IPS-18a (cell line): ENCODE results near the gene ROBO1.
"Not testable (repeated sequence)": the region's sequence is repeated elsewhere in the genome, so short reads cannot be mapped to it uniquely, and the experiment has no call there.

Experiments
- H3K27ac ChIP-seq: one replicate; pipeline ENCODE4 v1.5.1; 2013; ENCODE audit warnings: low read length
- H3K27me3 ChIP-seq: one replicate; pipeline ENCODE4 v1.6.1; 2013; ENCODE audit warnings: mild to moderate bottlenecking, low read length; ENCODE audit not compliant: control insufficient read depth, insufficient read depth
- H3K36me3 ChIP-seq: one replicate; pipeline ENCODE4 v1.6.1; 2013; ENCODE audit warnings: low read depth, low read length; ENCODE audit not compliant: control insufficient read depth
- H3K4me1 ChIP-seq: one replicate; pipeline ENCODE4 v1.6.1; 2013; ENCODE audit warnings: low read depth, low read length; ENCODE audit not compliant: control insufficient read depth
- H3K4me3 ChIP-seq: one replicate; pipeline ENCODE4 v1.5.1; 2013; ENCODE audit warnings: low read length
- H3K9ac ChIP-seq: one replicate; pipeline ENCODE4 v1.6.1; 2013; ENCODE audit warnings: mild to moderate bottlenecking, low read length, moderate library complexity
- H3K9me3 ChIP-seq: one replicate; pipeline ENCODE4 v1.6.1; 2013; ENCODE audit warnings: low read depth, low read length; ENCODE audit not compliant: control insufficient read depth

ROBO1 gene

DNA sequence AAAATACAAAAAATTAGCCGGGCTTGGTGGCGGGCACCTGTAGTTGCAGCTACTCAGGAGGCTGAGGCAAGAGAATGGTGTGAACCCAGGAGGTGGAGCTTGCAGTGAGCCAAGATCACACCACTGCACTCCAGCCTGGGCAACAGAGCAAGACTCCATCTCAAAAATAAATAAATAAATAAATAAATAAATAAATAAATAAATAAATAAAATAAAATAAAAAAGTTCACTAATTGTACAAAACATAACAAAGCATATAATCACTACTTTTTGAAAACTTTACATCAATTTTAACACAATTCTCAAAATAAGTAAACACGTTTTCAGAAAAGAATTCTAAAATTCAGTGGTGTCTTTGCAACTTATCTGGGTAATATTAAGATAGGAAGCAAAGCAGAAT lies 1017.5 kb downstream of the ROBO1 start:
- H3K9me3 ChIP-seq, H3K9ac ChIP-seq, H3K4me1 ChIP-seq, H3K27me3 ChIP-seq, H3K27ac ChIP-seq, H3K4me3 ChIP-seq, H3K36me3 ChIP-seq: not testable (repeated sequence)

DNA sequence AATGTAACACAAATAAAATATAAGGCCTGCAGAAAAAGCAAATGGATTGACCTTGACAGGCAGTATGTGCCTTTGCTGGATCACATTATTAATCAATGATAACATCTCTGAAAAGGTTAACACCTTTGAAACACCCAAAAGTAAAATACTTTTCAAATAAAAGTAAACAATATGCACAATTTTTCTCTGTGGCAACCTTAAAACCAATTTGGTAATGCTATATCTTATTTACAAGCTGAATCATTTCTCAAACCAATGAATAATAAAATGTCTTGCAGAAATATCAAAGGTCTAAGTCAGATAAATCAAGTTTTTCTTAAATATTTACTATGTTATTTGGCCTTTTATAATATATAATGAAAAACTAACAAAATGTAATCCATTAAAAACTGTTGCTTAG lies 1018.7 kb downstream of the ROBO1 start:
- no peak overlapping the region for H3K4me3 ChIP-seq
- H3K36me3 ChIP-seq: no peaks in the 10 kb centered on the region
- no peaks in the 10 kb centered on the region for H3K27me3 ChIP-seq
- no peaks in the 10 kb centered on the region for H3K9me3 ChIP-seq
- H3K27ac ChIP-seq: no peak overlapping the region
- no peak overlapping the region for H3K9ac ChIP-seq
- no peaks in the 10 kb centered on the region for H3K4me1 ChIP-seq

DNA sequence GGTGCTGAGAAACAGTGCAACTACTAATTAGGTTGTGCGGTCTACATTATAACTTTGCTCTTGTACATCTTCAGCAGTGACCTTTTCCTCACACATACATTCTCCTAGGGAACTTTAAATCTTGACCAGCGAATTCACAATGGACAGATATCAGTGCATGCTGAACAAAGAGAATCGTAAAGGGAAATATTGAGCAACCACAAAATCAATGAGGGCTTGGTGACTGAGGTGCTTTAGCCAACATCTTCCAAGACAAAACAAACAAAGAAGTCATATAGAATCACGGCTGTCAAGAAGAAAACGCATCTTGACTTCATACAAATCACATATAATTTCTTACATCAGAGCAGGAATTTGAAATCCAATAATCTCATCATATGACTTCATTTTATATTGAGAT lies 1022.0 kb downstream of the ROBO1 start:
- Histone ChIP-seq H3K36me3 (no peaks in the 10 kb centered on the region), H3K9ac (no peak overlapping the region), H3K27me3 (no peaks in the 10 kb centered on the region), H3K4me1 (no peaks in the 10 kb centered on the region), H3K27ac (no peak overlapping the region), H3K9me3 (no peaks in the 10 kb centered on the region), H3K4me3 (no peak overlapping the region)

DNA sequence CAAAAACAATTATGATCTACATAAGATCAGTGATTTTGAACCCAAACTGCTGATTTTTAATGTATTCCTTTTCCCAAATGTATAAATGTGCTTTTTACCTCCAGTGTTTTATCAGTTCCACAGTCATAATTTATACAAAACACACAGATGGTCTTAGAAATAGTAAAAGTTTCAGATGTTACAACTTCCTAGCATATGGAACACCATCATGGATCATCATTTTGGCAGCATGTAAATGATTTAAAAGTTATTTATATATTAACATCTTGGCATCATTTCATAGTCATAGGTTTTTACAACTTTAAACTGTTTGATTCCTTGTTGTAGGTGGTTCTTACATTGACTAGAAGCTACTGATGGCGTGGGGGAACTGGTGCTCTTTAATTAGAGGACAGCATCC lies 1025.3 kb downstream of the ROBO1 start:
- peaks cover 7% of the 10 kb centered on the region for H3K4me1 ChIP-seq
- H3K9me3 ChIP-seq: no peaks in the 10 kb centered on the region
- H3K9ac ChIP-seq: no peak overlapping the region
- H3K27me3 ChIP-seq: no peaks in the 10 kb centered on the region
- no peaks in the 10 kb centered on the region for H3K36me3 ChIP-seq
- H3K4me3 ChIP-seq: no peak overlapping the region
- no peak overlapping the region for H3K27ac ChIP-seq

GRCh38 chr3:78742041-78742440 lies 1025.8 kb downstream of the ROBO1 start:
- Histone ChIP-seq H3K36me3 (no peaks in the 10 kb centered on the region), H3K4me1 (peaks cover 7% of the 10 kb centered on the region), H3K4me3 (no peak overlapping the region), H3K27ac (no peak overlapping the region), H3K9ac (no peak overlapping the region), H3K27me3 (no peaks in the 10 kb centered on the region), H3K9me3 (no peaks in the 10 kb centered on the region)

DNA sequence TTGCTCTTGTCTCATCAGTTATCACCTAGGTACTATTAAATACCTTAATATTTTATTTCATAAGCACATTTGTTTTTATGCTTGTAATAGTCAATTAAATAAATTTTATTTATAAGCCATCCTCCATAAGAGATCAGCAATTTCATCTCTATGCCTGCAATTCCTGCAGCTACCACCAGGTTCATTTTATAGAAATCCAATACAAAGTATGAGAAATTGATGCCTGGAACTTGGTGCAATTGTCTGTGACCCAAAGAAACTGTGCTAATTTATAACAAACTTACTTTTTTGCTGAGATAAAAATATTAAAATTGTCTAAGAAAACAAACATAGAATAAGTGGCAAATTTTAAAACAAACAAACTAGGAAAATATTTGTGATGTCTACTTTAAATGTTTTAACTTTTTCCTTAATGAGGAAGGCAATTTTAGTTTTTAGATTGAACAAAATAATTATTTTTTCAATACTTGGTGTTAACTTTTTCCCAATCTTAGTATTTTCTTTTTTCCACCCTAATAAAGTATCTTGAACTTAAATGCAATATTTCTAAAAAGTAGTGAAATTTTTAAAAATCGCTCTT lies 1026.6 kb downstream of the ROBO1 start:
- no peaks in the 10 kb centered on the region for H3K36me3 ChIP-seq
- no peaks in the 10 kb centered on the region for H3K27me3 ChIP-seq
- H3K27ac ChIP-seq: no peak overlapping the region

GRCh38 chr3:78738833-78739232 lies 1029.0 kb downstream of the ROBO1 start:
- H3K9ac ChIP-seq: no peak overlapping the region
- no peaks in the 10 kb centered on the region for H3K9me3 ChIP-seq
- H3K36me3 ChIP-seq: no peaks in the 10 kb centered on the region
- no peak overlapping the region for H3K4me3 ChIP-seq
- no peaks in the 10 kb centered on the region for H3K27me3 ChIP-seq
- H3K4me1 ChIP-seq: peaks cover 7% of the 10 kb centered on the region
- H3K27ac ChIP-seq: no peak overlapping the region

More for the DNA sequence above, 1026.6 kb downstream of the ROBO1 start:
- H3K9me3 ChIP-seq: no peaks in the 10 kb centered on the region
- no peak overlapping the region for H3K9ac ChIP-seq
- peaks cover 7% of the 10 kb centered on the region for H3K4me1 ChIP-seq
- no peak overlapping the region for H3K4me3 ChIP-seq

DNA sequence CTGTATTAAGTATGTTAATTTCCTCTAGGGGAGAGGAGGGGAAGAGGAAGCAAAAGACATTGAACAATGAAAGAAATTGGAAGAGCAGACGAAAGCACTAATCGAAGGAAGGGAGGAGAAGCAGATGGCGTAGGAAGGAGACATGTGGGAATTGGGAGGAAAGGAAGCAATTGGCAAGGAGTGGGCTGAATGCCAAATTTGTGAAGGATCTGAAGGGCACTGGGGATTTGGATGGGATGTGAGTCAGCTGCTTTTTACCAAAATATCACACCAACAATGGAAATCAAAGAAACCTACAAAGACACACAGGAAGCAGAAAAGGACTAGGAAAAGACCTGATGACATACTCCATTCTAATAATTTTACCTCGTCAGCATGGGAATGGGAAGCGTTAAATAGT lies 1029.8 kb downstream of the ROBO1 start:
- Histone ChIP-seq H3K4me3 (no peak overlapping the region), H3K27ac (peak overlapping the region; percentile 62), H3K9me3 (no peaks in the 10 kb centered on the region), H3K27me3 (no peaks in the 10 kb centered on the region), H3K4me1 (peaks cover 7% of the 10 kb centered on the region), H3K9ac (no peak overlapping the region), H3K36me3 (no peaks in the 10 kb centered on the region)

DNA sequence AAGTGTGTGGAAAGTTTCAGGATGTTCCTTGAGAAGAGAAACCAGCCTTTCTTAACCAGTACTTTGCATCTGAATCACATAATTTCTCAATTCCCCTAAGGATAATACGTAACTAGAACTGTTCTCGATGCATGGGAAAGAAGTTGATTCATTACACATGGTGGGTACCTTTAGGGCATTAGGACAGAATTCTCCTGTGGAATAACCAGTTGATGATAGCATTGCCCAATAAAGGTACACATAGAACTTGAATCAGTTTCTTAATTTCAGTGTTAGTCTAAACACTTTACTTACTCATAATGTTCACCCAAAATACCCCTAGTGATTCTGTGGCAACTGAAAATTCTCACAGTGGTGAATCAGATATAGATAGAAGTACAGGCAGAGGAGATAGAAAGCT lies 1030.9 kb downstream of the ROBO1 start:
- H3K36me3 ChIP-seq: no peaks in the 10 kb centered on the region
- no peaks in the 10 kb centered on the region for H3K9me3 ChIP-seq
- no peak overlapping the region for H3K9ac ChIP-seq
- H3K4me3 ChIP-seq: no peak overlapping the region
- H3K27ac ChIP-seq: no peak overlapping the region
- peaks cover 7% of the 10 kb centered on the region for H3K4me1 ChIP-seq
- H3K27me3 ChIP-seq: no peaks in the 10 kb centered on the region

GRCh38 chr3:78734048-78734637 lies 1033.7 kb downstream of the ROBO1 start:
- Histone ChIP-seq H3K9me3 (no peaks in the 10 kb centered on the region), H3K27me3 (no peaks in the 10 kb centered on the region), H3K27ac (no peak overlapping the region), H3K36me3 (no peaks in the 10 kb centered on the region), H3K4me1 (peaks cover 16% of the 10 kb centered on the region), H3K4me3 (no peak overlapping the region), H3K9ac (no peak overlapping the region)

DNA sequence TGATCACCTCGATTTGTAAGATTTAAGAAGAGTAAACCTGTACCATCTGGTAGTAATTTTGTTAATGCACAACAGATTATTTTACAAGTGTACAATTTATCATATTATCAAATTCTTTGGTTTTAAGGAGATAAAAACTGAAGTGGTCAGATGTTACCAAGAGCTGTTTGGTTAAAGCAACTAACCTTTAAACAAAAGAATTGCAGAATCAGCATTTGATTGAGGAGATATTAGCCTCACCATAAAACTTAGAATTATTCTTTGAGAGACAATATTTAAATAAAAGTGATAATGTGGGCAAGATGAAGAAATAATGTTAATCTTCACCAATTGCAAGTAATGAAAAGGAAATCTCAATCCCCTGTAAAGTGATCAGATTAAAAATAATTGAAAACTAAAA lies 1034.9 kb downstream of the ROBO1 start:
- no peaks in the 10 kb centered on the region for H3K27me3 ChIP-seq
- peaks cover 16% of the 10 kb centered on the region for H3K4me1 ChIP-seq
- no peaks in the 10 kb centered on the region for H3K9me3 ChIP-seq
- H3K9ac ChIP-seq: no peak overlapping the region
- no peak overlapping the region for H3K27ac ChIP-seq
- no peak overlapping the region for H3K4me3 ChIP-seq
- H3K36me3 ChIP-seq: no peaks in the 10 kb centered on the region

DNA sequence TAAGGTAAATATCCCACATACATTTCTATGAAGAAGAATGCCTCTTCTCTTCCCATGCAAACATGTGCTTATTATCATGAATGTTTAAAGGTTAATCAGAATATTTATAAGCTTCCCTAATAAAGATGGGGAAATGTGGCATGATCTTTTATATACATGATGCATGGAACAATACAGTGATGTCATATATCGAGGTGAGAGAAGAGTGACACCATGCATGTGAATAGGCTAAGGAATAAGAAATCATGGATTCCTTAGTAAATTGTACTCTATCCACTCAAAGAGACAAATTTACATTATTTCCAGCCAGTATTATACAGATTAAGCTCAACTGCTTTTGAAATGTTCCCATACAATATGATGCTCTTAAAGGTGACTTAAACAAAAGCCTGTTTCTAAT lies 1035.3 kb downstream of the ROBO1 start:
- H3K9me3 ChIP-seq: no peaks in the 10 kb centered on the region
- H3K9ac ChIP-seq: no peak overlapping the region
- peaks cover 16% of the 10 kb centered on the region for H3K4me1 ChIP-seq
- H3K36me3 ChIP-seq: no peaks in the 10 kb centered on the region
- no peaks in the 10 kb centered on the region for H3K27me3 ChIP-seq
- H3K4me3 ChIP-seq: no peak overlapping the region
- no peak overlapping the region for H3K27ac ChIP-seq
